IMR-90 (cell line): Measurements from ENCODE around the gene ZDHHC22. TPM values are rescaled to one million over a fixed set of nuclear protein-coding genes. Genes with fewer than 3 reads are reported as not detected.

Experiments
- ATAC-seq: fragments of 200-7000 bp; cut with Tn5 transposase; 2 replicates; pipeline ENCODE4 v1.9.1; 2020; ENCODE audit warnings: low read depth, mild to moderate bottlenecking, moderate library complexity
- BruUV-seq: library from RNA; stranded (reverse); fragments of 400-500 nt; replicated peaks from 2 replicates; lab custom pipeline; 2021; lab: Mats Ljungman, UMichigan
- CTCF ChIA-PET: fragments of 300-600 bp; formaldehyde crosslinking; extraction: SDS; loops from one replicate; lab custom pipeline; 2021; ENCODE audit warnings: antibody characterized with exemption; lab: Yijun Ruan, JAX
- POLR2A ChIA-PET: fragments of 300-600 bp; sonication (Branson Sonifier 250); formaldehyde crosslinking; loops from one replicate; lab custom pipeline; 2022; ENCODE audit warnings: antibody characterized with exemption; ENCODE audit not compliant: unreplicated experiment; lab: Charles Lee
- DNase-seq: peaks from one replicate; pipeline ENCODE4 v3.0.0; 2013
- H2AFZ ChIP-seq: replicated peaks from 2 replicates; pipeline ENCODE3; 2013; ENCODE audit warnings: low read length, mild to moderate bottlenecking; ENCODE audit not compliant: poor library complexity
- H2AK5ac ChIP-seq: 2 replicates; pipeline ENCODE4 v1.6.1; 2013; ENCODE audit warnings: low read depth, low read length, inconsistent platforms
- H2AK9ac ChIP-seq: replicated peaks from 2 replicates; pipeline ENCODE3; 2013; ENCODE audit warnings: mild to moderate bottlenecking, low read depth, low read length, moderate library complexity; ENCODE audit not compliant: poor library complexity
- H2BK120ac ChIP-seq: 2 replicates; pipeline ENCODE4 v1.6.1; 2013; ENCODE audit warnings: low read depth, low read length, inconsistent platforms
- H2BK15ac ChIP-seq: 3 replicates; pipeline ENCODE4 v1.6.1; 2013; ENCODE audit warnings: low read depth, low read length, inconsistent platforms
- H2BK20ac ChIP-seq: 2 replicates; pipeline ENCODE4 v1.6.1; 2013; ENCODE audit warnings: low read depth, mild to moderate bottlenecking, inconsistent platforms, low read length, moderate library complexity
- H2BK5ac ChIP-seq: 2 replicates; pipeline ENCODE4 v1.6.1; 2013; ENCODE audit warnings: mild to moderate bottlenecking, low read depth, low read length, inconsistent platforms; ENCODE audit not compliant: poor library complexity, severe bottlenecking
- H3K14ac ChIP-seq: replicated peaks from 2 replicates; pipeline ENCODE4 v1.6.1; 2013; ENCODE audit warnings: low read depth, low read length, inconsistent platforms
- H3K18ac ChIP-seq: 2 replicates; pipeline ENCODE4 v1.6.1; 2013; ENCODE audit warnings: low read depth, low read length, control low read depth
- H3K23ac ChIP-seq: 2 replicates; pipeline ENCODE4 v1.6.1; 2013; ENCODE audit warnings: low read depth, low read length, inconsistent platforms
- H3K27ac ChIP-seq: 2 replicates; pipeline ENCODE4 v1.5.1; 2013; ENCODE audit warnings: mild to moderate bottlenecking, control low read depth, low read length; ENCODE audit not compliant: insufficient read depth
- H3K27me3 ChIP-seq: 2 replicates; pipeline ENCODE4 v1.6.1; 2013; ENCODE audit warnings: low read length; ENCODE audit not compliant: control insufficient read depth, insufficient read depth
- H3K36me3 ChIP-seq: 2 replicates; pipeline ENCODE4 v1.6.1; 2013; ENCODE audit warnings: low read length, mixed read lengths; ENCODE audit not compliant: control insufficient read depth, insufficient read depth
- H3K4ac ChIP-seq: 2 replicates; pipeline ENCODE4 v1.6.1; 2013; ENCODE audit warnings: low read depth, low read length, inconsistent platforms
- H3K4me1 ChIP-seq: 2 replicates; pipeline ENCODE4 v1.6.1; 2013; ENCODE audit warnings: low read length, mixed read lengths; ENCODE audit not compliant: control insufficient read depth, insufficient read depth
- H3K4me2 ChIP-seq: 2 replicates; pipeline ENCODE4 v1.6.1; 2013; ENCODE audit warnings: low read depth, mild to moderate bottlenecking, control low read depth, low read length, moderate library complexity
- H3K4me3 ChIP-seq: 2 replicates; pipeline ENCODE4 v1.5.1; 2013; ENCODE audit warnings: low read depth, mild to moderate bottlenecking, control low read depth, low read length, moderate library complexity; ENCODE audit not compliant: insufficient read depth
- H3K56ac ChIP-seq: 2 replicates; pipeline ENCODE4 v1.6.1; 2013; ENCODE audit warnings: low read length, inconsistent platforms; ENCODE audit not compliant: insufficient read depth; ENCODE audit errors: extremely low read depth
- H3K79me1 ChIP-seq, 2 experiments: 2 replicates each; pipeline ENCODE4 v1.6.1; 2013; ENCODE audit warnings: low read length in 2 of 2, inconsistent platforms in 1 of 2, low read depth in 1 of 2
- H3K9ac ChIP-seq: 2 replicates; pipeline ENCODE4 v1.6.1; 2013; ENCODE audit warnings: low read depth, low read length, control low read depth
- H3K9me1 ChIP-seq: 2 replicates; pipeline ENCODE4 v1.6.1; 2013; ENCODE audit warnings: low read length, inconsistent platforms; ENCODE audit not compliant: insufficient read depth
- H3K9me3 ChIP-seq: 2 replicates; pipeline ENCODE4 v1.6.1; 2013; ENCODE audit warnings: low read length; ENCODE audit not compliant: control insufficient read depth, insufficient read depth
- H4K20me1 ChIP-seq: 2 replicates; pipeline ENCODE4 v1.6.1; 2013; ENCODE audit warnings: low read length, inconsistent platforms; ENCODE audit not compliant: insufficient read depth
- H4K5ac ChIP-seq: 2 replicates; pipeline ENCODE4 v1.6.1; 2013; ENCODE audit warnings: mild to moderate bottlenecking, low read depth, low read length, control low read depth
- H4K8ac ChIP-seq, 2 experiments: 2 replicates each; pipeline ENCODE4 v1.6.1; 2013; ENCODE audit warnings: low read depth in 2 of 2, low read length in 2 of 2, control low read depth in 1 of 2, inconsistent platforms in 1 of 2
- H4K91ac ChIP-seq: 2 replicates; pipeline ENCODE4 v1.6.1; 2013; ENCODE audit warnings: low read depth, low read length, inconsistent platforms; ENCODE audit not compliant: insufficient read depth
- BHLHE40 ChIP-seq: fragments of 150-350 bp; IDR thresholded peaks from 2 replicates; pipeline ENCODE4 v1.6.1; 2016; ENCODE audit warnings: mild to moderate bottlenecking, low read depth, low read length
- MAFK ChIP-seq: IDR thresholded peaks from 2 replicates; pipeline ENCODE4 v1.6.1; 2012; ENCODE audit warnings: low read depth, low read length, improper control_type of control experiment
- POLR2A ChIP-seq: IDR thresholded peaks from 2 replicates; pipeline ENCODE4 v1.6.1; 2012; ENCODE audit warnings: mild to moderate bottlenecking, low read depth, low read length
- RAD21 ChIP-seq: IDR thresholded peaks from 2 replicates; pipeline ENCODE4 v1.6.1; 2012; ENCODE audit warnings: low read length, improper control_type of control experiment
- RCOR1 ChIP-seq: IDR thresholded peaks from 2 replicates; pipeline ENCODE4 v1.6.1; 2012; ENCODE audit warnings: mild to moderate bottlenecking, low read length, improper control_type of control experiment; ENCODE audit not compliant: insufficient replicate concordance
- RFX5 ChIP-seq: IDR thresholded peaks from 2 replicates; pipeline ENCODE4 v1.8.0; 2012; ENCODE audit warnings: low read depth, mild to moderate bottlenecking, low read length, moderate library complexity
- SMC3 ChIP-seq: fragments of 150-350 bp; IDR thresholded peaks from 2 replicates; pipeline ENCODE4 v1.6.1; 2016; ENCODE audit warnings: low read depth, mild to moderate bottlenecking, antibody characterized with exemption, low read length, moderate library complexity
- WGBS, 2 experiments: methylation state at CpG; one replicate each; pipeline versions ENCODE4 v1.1.5 to v1.1.7; 2013; ENCODE audit warnings: missing lambda C conversion rate in 2 of 2; ENCODE audit not compliant: insufficient read length in 1 of 2; ENCODE audit errors: extremely low coverage in 2 of 2; 5-methylcytosine and 5-hydroxymethylcytosine counted together
- dilution Hi-C: fragments of 300-500 bp; cut with HindIII; formaldehyde crosslinking; loops from one replicate; pipeline ENCODE4 v1.14.3; 2018; ENCODE audit warnings: low sequenced_read_pairs; ENCODE audit not compliant: unreplicated experiment
- in situ Hi-C: fragments of 300-500 bp; cut with MboI; formaldehyde crosslinking; loops from 3 replicates; pipeline ENCODE4 v1.14.3; 2019; ENCODE audit warnings: low sequenced_read_pairs, inconsistent platforms, mixed read lengths
- intact Hi-C: fragments of 100-400 bp; cut with micrococcal nuclease; formaldehyde crosslinking; loops from 2 replicates; pipeline ENCODE4 v1.10.0; 2022
- polyA plus RNA-seq, 3 experiments: library from polyadenylated mRNA; depleted of rRNA; stranded (reverse); fragments of >200 nt; gene quantifications; 2 replicates each; pipeline ENCODE4 v1.2.3, GENCODE V29; 2012; ENCODE audit warnings: low replicate concordance in 1 of 3
- total RNA-seq: library from RNA; depleted of rRNA; stranded (reverse); fragments of >200 nt; gene quantifications from 2 replicates; pipeline ENCODE4 v1.2.3, GENCODE V29; 2012

The ZDHHC22 gene
- total and polyA plus RNA-seq, 2 of the 4 experiments (the other 2 are of a cell fraction) = not detected

- Histone ChIP-seq H2AK5ac (no peak overlapping the region), H4K91ac (no peak overlapping the region), H3K4me2 (no peak overlapping the region), H4K8ac (no peak overlapping the region), H2BK15ac (no peak overlapping the region), H2BK120ac (no peak overlapping the region), H4K20me1 (no peaks in the 10 kb centered on the region), H4K5ac (no peak overlapping the region), H3K9me1 (no peaks in the 10 kb centered on the region), H3K27ac (no peak overlapping the region), H2AFZ (no peak overlapping the region), H3K9ac (no peak overlapping the region), H3K4ac (no peak overlapping the region), H3K79me1 (no peaks in the 10 kb centered on the region), H3K56ac (no peak overlapping the region), H2BK5ac (no peak overlapping the region), H3K23ac (no peak overlapping the region), H2BK20ac (no peak overlapping the region), H3K18ac (no peak overlapping the region), H3K9me3 (peaks cover 3% of the 10 kb centered on the region), H3K27me3 (peaks cover 24% of the 10 kb centered on the region), H3K14ac (no peak overlapping the region), H3K4me1 (no peaks in the 10 kb centered on the region), H2AK9ac (no peak overlapping the region), H3K36me3 (no peaks in the 10 kb centered on the region), H3K4me3 (no peak overlapping the region)
- dilution Hi-C loops = loop anchor here (25.0 kb wide), 1 partner anchor 199 kb away; no protein-coding TSS in a partner anchor
- peak; percentile 54 for DNase-seq
- intact Hi-C loops = no loop called here
- WGBS, 2 experiments = no CpG with 5 or more reads among the region's 3 CpGs
- TF ChIP-seq RCOR1 (no peak), BHLHE40 (no peak), RAD21 (no peak), POLR2A (no peak), SMC3 (no peak), RFX5 (no peak), MAFK (no peak)
- BruUV-seq = no TSS peak
- CTCF ChIA-PET = interaction anchor here (0.8 to 1.8 kb wide), 3 partner anchors 8 to 210 kb away, joined by 3 to 8 read pairs (median 4); no protein-coding TSS in a partner anchor
- in situ Hi-C loops = no loop called here
- no peak for ATAC-seq
- POLR2A ChIA-PET = interaction anchor here (0.5 kb wide), 1 partner anchor 663 kb away, joined by 3 read pairs; no protein-coding TSS in a partner anchor
These were observed 55.4 kb downstream of the ZDHHC22 start for GRCh38 chr14:77086017-77086727.
